ENCODE measurements around the gene TMEM272.

The TMEM272 gene, protein sequence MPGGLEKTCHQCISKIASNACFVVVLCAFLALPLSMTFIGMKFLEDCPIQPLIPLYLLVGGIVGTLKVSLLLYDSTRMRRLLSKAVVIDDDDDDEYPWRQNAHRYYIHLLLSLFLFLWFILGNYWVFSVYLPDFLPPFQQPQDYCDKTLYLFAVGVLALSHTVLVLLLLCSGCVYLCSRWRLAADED

DNA sequence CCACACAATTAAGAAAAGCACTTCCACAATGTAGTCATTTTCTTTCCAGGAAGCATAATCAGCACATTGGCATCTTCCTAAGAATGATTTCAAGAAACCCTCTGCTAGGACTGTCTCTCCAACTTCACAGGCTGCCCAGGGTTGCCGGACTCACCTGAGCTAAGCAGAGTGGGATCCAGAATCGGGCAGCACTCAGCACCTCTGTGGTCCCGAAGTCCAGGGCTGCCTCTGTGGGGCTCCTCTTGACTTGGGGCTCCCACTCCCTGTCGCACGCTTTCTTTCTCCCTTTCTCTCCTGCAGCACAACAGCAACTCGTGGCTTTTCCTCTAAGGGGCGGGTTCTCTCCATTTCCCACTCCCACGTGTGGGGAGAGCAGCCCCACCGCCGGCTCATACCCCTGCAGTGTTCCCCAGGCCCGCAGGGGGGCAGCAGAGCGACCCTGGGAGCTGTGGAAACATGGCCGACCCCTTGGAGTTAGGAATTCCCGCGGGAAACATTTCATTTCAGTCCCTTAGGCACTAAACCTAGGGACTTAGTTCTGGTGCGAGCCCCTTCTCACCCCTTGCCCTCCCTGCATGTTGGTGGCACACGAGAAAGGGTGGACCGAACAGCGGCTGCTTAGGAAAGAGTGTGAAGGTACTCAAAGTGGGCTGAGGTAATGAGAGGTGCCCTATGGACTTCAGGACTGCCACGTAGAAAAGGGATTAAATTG lies at the start of gene TMEM272:
TMEM272 (minus strand) TSS at position 316 of the 712 bp plus-strand sequence. CDS start 6,647 bp downstream, outside the sequence.
- peak; percentile 55 to 58 for DNase-seq

DNA sequence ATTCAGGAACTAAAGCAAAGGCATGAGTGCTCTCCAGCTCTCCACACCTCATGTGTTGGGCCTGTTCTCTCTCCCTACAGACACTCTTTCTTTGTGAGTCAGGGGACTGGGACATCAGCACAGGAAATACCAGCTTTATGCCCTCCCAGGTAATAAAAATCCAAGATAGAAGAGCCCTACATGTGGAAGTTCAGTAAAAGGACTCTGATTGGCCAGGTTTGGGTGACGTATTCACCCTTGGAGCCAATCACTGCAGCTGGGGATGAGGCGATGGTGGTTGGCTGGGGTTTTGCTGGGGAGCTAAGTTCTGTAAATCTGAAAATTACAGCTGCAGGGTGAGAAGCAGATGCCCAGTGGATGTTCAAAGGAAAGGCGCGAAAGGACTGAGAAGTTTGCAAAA lies 49.3 kb upstream of the TMEM272 start:
- DNase-seq = no peak

DNA sequence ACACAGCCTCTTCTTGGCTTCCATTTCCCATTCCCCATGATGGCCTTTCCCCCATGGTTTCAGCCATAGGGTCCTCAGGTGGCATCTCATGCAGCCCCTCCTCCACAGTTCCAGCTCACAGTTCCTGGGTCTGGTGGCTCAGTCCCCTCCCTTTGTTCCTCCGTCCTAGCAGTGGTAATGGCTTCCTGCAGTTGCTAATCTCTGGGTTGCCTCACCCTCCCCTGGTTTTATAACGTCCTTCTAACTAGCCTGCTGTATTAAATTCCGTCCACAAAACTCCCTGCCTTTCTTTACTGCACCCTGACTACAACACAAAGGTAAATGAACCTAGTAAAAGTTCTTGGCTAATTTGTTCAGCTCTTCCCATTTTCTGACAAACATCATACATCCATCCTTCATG lies 47.7 kb upstream of the TMEM272 start:
- DNase-seq = no peak

DNA sequence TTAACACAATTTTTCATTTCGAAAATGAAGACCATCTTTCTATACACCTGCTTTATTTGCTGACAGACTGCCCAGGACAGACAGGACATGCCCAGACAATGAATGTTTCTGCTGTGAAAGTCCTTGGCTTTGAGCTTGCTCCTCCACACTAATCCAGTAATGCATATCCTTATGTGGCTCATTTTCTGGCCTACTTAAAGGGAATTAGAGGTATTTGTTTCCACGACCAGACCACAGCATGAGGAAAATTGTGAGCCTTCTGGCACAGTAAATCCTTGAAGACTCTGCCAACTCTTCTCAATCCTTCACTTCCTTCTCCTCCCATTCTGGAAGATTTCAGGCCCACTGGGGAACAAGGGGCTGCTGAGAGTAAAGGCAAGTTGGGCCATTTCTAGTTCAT lies 42.5 kb upstream of the TMEM272 start:
- no peak for DNase-seq

DNA sequence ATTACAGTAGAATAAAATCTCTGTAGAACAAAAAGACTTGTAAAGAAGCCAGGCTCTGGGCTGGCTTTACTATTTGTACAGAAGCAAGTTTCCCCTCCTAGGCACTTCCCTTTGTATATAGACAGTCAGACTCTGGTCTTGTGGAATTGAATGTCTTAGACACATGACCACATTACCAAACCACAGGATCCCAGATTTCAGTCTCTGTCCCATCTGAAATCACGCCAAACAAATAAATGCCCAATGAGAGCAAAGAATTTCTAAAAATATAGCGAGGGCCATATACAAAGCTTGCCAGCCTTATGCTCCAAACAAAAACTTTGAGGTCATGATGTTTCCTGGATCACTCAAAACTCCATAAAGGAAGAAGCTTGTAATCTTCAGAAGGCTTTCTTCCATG lies 40.7 kb upstream of the TMEM272 start:
- DNase-seq = no peak

DNA sequence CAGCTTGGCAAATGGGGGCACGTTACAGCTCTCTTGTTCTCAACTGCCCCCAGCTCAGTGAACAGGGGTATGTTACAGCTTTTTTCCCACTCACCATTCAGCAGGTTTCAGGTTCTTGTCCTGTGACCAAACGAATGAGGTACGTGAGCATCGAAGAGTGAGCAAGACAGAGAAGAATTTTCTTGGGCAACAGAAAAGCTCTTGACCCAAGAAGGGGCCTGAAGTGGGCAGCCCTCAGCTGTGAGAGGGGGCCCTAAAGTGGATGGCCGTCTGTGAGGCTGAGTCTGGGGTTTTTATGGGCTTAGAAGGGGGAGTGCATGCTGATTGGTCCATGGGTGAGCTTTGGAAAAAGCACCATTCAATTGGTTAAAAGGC lies 38.2 kb upstream of the TMEM272 start:
- no peak for DNase-seq

DNA sequence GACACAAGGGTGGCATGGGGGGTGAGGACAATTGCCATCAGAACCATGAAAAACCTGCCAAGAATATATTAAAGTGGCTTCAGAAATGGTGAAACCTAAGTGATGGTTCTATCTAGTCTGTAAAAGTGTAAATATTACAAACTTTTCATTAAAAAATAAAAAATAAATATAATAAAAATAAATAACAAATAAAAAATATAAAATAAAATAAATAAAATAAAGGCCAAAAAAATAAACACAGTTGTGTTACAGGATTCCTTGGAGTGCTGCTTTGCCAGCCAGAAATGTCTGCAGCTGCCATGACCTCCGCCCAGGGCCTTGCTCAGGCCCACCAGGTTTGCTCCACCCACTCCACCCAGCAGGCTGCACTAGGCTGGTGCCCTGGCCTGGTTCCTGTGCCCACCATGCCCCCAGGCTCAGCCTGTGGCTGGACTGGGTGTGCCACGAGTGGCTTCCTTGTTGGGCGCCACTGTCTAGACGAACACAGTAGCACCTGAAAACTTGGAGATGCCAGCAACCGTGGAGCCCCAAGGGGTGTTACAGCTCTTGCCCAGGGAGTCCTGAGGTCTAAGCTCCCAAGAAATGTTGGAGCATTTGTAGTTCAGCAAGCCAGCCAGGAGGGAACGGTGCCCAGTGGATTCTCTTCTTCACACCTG lies 37.7 kb upstream of the TMEM272 start:
- no peak for DNase-seq

DNA sequence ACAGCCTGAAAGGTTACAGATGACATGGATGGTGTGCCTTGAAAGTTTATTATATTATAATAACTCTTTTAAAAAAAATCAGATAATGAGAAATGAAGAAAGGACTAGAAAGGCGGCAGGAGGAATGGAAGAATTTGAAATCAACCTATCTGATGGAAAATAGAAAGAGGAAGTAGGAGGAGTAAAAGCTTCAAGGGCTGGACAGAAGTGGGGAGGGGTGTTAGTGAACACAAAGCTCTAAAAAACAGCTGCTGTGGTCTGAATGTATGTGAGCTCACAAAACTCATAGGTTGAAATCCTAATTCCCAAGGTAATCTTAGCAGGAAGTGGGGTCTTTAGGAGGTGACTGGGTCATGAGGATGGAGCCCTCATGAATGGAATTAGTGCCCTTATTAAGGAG lies 36.3 kb upstream of the TMEM272 start:
- no peak for DNase-seq

DNA sequence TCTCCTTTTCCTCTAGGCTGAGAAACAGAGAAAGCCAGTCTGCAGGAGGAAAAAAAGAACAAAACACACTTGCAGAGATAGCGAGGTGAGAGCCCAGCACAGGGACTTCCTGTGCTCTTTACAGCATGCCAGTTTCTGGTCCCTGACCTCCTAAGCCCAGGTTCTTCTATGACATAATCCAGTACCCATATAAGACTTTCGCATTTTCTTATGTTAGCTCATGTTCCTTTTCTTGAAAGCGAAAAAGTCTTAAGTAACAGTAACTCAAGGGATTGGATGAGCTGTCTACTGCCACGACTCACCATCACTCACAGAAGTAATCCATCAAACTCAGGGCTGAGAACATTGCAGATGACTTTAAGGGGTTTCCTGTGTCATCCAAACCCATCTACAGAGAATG lies 34.2 kb upstream of the TMEM272 start:
- DNase-seq = no peak

DNA sequence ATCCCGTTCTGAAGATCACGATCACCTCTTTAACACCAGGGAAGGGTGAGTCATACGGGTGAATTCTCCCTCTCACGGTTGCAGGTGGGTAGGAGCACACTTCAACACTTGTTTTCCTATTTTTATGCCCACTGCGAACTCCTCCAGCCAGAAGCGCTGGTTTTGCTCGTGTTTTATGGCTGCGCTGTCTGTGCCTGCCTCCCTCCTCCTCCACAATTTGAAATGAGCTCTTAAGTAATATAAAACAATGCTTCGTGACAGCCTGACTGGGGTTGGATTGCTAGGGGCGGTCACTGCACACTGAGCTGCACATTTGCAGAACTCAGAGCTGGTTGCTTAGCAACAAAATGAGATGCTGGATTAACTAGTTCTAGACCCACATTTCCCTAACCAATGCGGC lies 29.7 kb upstream of the TMEM272 start:
- no peak for DNase-seq

DNA sequence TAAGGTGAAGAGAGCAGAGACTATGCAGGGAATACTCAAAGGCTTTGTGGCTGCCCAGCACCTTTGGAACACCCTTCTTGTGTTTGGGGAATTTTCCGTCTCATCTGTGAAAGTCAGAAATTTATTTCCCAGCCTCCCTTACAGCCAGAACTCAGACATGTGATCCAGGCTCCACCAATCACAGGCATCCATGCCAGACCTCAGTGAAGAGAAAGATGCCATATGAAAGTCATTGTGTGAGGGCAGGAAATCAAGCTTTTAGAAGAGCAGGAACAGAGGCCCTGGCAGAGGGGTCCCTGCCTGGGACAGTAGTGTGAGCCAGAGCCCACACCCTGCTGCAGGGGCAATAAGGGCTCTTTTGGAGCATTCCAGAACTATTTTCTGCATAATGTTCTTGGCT lies 28.9 kb upstream of the TMEM272 start:
- no peak for DNase-seq

DNA sequence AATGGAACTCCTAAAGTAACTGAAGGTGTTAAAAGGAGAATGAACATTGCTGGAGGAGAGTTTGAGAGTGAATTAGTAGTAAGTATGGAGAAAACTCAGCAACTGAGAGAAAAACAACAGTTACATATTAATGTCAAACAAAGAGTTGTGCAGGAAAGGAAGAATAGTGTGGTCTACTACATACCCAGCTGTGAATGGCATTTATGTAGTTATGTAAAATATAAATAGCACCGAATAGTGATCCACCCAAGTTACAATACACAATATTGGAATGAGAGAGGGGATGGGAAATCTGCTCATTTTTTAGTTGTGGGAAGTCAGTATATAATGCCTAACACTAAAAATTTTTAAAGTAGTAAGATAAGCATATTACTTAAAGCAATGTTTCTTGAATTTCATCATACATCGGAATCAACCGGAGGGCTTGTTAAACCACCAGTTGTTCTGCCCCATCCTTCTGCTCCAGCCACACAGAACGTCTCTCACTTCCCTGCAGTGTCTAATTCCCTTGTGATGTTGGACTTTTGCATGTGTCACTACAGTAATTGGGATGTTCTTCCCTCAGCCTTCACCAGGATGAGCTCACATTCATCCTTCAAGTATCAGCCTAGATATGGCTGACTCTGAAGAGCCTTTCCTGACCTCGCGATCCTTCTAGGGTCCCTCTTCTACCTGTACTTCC lies 28.3 kb upstream of the TMEM272 start:
- DNase-seq = no peak

DNA sequence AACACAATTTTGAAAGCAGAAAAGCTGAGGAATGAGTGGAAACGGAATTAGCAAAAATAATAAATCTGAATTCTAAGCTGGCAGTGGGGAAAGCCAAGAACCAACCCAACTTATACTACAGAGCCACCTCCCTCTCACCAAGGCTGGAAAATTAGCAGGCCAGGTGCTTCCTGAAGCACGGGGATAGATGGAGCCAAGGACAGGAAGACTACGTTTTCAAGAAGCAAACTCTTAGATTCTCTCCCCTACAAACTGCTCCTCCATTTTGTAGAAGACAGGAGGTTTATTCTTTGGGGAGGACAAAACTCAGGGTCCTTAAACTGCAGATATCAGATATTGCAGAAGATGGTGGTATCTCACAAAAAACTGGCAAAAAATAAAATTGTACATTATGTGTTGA lies 25.6 kb upstream of the TMEM272 start:
- no peak for DNase-seq

DNA sequence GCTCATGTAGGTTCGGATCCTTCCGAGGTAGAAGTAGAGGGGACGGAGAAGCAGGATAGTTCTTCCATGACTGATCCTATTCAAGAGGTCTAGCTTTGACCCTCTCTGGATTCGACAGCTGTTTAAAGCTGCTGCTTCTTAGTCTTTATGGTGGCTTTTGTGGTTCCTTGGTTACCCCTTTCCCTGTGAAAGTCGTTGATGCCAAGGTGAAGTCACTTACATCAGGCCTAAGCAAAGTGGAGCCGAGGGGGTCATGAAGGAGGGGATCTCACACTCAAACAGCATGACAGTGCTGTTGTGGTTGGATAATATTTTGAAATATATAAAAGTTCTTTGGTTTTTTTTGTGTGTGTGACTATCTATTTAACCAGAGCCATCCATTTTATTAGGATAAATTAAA lies 24.9 kb upstream of the TMEM272 start:
- no peak for DNase-seq

DNA sequence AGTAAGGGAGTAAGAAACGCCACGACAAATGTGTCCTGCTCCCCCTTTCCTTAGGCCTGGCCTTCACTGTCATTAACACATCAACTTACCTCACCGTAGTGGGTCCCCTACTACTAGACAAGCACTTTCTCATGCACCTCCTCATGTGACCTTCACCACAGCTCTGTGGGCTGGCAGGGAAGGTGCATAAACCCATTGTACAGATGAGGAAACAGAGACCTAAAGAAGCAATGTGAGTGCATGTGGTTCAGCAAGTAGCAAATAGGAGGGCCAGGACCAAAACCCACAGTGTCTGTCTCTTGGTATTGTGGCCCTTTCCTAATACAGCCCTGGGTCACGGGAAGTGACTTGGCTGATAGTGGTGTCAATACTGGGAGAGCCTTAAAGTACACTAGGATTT lies 22.1 kb upstream of the TMEM272 start:
- DNase-seq = no peak

DNA sequence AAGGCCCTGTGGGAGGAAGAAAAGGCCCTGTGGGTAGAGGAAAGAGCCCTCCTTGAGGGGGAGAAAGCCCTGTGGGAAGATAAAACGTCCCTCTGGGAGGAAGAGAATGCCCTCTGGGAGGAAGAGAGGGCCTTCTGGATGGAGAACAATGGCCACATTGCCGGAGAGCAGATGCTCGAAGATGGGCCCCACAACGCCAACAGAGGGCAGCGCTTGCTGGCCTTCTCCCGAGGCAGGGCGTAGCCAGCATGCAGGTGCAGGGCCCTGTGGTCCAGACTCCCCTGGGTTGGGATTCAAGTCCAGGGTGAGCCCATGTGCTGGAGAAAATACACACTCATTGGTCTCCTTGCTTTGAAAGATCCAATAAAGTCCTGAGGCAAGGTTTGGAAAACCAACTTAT lies 20.9 kb upstream of the TMEM272 start:
- no peak for DNase-seq

DNA sequence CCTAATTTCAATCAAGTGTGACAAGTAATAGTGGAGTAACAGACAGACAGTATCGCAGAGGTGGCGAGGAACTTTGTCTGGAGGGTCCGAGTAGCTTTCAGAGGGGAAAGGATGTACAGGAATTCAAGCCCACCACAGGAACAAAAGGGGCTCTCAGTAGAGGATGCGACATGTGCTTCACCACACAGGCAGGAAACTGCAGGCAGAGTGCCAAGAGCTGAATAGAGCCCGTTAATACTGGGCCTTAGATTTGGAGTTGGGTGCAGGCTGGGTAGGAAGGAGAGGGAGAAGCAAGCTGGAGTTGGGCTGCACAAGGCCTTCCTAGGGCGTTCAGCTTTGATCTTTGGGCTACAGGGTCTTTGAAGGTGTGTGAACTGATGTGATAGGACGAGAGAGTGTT lies 18.0 kb upstream of the TMEM272 start:
- no peak for DNase-seq

DNA sequence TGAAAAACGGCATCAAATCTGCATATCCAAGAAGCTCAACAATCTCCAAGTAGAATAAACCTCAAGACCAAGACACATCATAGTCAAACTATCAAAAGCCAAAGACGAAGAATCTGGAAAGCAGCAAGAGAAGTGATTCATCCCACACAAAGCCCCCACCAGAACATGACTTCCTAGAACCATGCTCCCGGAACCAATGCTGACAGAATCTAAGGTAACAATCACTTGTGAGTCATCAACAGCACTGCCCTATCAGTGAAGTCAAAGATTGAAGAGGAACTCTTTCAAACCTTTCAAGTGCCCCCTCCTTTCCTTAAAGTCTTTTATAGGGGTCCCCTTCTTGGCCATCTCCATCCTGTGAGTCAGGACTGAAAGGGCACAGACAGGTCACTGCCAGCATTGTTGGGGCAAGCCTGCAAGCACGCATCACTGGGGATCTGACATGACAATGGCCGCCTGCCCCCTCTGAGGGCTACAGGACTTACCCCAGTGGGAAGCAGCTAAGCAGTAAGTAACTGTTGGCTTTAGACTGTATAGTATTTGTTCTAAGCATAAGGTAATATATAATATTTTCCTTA lies 16.8 kb upstream of the TMEM272 start, which contains the start of gene CCDC70:
CCDC70 (plus strand) TSS at position 247 of the 578 bp plus-strand sequence. CDS start 3,443 bp downstream, outside the sequence.
- peak in 1 of 2 experiments; percentile 13 for DNase-seq

DNA sequence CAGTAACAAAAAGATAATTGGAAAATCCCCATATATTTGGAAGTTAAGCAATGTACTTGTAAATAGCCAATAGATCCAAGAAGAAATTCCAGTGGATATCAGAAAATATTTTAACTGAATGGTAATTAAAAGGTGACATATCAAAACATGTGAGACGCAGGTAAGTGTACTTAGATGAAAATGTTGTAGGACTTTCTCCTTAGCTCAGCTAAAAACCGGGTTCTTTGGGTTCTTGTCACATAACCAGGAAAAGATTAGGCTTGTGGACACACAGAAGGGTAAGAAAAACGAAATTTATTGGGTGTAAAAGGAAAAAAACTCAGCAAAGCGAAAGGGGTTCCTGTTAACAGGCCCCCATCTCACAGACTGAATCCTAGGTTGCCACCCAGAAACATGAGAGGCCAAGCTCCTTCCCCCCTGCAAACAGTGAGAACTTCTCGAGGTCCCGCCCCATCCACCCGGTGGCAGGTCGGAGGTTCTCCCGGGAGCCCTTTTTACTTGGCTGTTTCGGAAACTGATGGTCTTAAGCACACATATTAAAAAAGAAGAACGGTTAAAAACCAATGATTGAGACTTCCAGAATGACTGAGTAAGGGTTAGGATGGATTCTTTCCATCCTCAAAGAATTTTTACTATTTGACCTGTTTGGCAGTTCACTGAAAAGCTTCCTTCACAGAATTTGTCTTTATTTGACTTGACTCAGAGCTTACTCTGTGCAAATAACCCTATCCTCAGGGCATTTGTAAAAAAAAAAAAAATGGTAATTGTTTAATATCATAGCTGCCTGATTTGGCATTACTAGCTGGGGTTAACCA lies 13.7 kb upstream of the TMEM272 start:
- no peak for DNase-seq

DNA sequence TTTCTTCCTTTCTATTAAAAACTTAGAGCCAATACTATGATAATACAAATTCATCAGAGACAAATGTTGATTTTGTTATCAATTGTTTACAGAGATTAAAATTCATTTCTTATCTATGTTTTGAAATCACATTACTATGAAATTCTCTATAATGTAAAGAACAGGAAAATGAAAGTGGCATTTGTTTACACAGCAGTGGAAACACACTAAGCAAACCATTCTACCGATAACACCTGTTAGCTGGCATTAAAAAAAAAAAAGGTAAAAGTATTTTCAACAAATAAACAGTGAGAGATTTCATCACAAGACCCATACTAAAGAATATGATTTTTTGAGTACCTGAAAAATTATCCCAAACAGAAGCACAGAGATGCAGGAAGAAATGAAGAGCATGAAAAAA lies 12.0 kb upstream of the TMEM272 start:
- DNase-seq = no peak

DNA sequence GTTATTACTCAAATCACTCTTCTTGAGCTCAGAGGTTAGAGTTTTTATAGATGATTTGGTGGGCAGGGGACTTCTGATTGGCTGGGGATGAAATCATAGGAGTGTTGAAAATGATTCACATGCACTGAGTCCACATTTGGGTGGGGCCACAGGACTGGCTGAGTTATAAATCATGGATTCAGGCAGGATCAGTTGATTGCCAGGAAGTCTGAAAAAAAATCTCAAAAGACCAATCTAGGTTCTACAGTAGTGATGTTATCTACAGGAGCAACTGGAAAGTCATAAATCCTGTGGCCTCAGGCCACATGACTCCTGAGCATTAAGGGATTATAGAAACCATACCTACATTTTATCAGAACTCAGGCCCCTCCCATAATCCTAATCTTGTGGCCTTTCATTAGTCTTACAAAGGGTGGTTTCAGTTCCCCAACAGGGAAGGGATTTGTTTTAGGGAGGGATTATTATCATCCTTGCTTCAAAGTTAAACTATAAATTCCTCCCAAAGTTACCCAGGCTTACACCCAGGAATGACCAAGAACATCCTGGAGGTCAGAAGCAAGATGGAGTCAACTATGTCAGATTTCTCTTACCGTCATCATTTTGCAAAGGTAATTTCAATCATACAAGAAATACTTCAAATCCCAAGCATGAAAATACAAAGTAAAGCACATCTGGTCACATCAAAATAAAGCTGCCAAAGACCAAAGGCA lies 11.2 kb upstream of the TMEM272 start:
- DNase-seq = no peak
